Measurements from ENCODE around the gene TNFSF10. TPM values are rescaled to one million over a fixed set of nuclear protein-coding genes. Genes with fewer than 3 reads are reported as not detected.
"Not testable (repeated sequence)": the region's sequence is repeated elsewhere in the genome, so short reads cannot be mapped to it uniquely, and the experiment has no call there.

The TNFSF10 gene
- total RNA-seq, 1 experiment from 2014 or later: not detected

DNA sequence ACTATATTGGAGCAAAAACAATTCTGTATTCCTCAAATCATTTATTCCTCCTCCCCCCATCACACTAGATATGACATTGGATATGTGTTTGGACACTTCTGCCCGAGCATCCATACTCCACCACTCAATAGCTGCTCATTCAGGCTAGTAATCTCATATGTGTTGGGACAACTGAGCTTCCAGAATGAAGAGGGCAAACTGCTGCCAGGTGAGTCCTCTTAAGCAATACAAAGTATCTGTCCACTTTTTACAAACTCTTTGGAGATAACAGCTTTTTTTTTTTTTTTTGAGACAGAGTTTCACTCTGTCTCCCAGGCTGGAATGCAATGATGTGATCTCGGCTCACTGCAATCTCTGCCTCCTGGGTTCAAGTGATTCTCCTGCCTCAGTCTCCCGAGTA lies 5.4 kb upstream of the TNFSF10 start:
- Histone ChIP-seq H3K27ac (ENCODE audit: low read length) (no peak overlapping the region), H3K36me3 (ENCODE audit: insufficient read depth, low read length) (no peaks in the 10 kb centered on the region), H3K9ac (ENCODE audit: low read length) (no peak overlapping the region), H2AFZ (ENCODE audit: low read length) (no peak overlapping the region), H3K4me1 (ENCODE audit: low read length) (no peaks in the 10 kb centered on the region), H4K20me1 (ENCODE audit: insufficient read depth, low read depth, low read length) (no peaks in the 10 kb centered on the region), H3K27me3 (ENCODE audit: low read length) (no peaks in the 10 kb centered on the region), H3K4me2 (ENCODE audit: low read depth, low read length, poor library complexity, severe bottlenecking) (no peak overlapping the region), H3K9me2 (replicated peaks; ENCODE audit: insufficient read depth, low read length) (no peaks in the 10 kb centered on the region), H3K9me3 (ENCODE audit: low read length) (no peaks in the 10 kb centered on the region), H3K79me2 (ENCODE audit: low read length) (no peaks in the 10 kb centered on the region), H3K4me3 (ENCODE audit: low read length) (no peak overlapping the region)
- DNase-seq: no peak

DNA sequence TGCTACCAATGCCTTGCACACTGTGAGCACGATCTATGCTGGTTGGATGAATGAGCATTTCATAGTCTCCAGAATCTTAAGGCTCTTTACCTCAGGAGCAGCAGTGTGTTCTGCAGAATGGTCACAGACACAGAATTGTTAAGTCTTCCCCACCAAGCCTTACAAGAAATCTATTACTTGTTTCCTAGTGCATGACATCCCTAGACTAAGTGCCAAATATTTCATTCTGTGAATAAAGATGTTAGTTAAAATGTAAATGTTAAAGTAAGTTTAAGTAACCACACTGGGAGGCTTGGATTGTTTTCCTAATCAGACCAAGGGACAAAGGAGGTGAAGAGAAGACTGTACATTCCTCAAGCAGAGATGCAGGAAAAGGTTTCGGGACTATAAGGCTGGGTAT lies 4.1 kb upstream of the TNFSF10 start:
- DNase-seq: no peak
- H2AFZ ChIP-seq (ENCODE audit: low read length): no peak overlapping the region
- no peaks in the 10 kb centered on the region for H3K79me2 ChIP-seq (ENCODE audit: low read length)
- no peak overlapping the region for H3K4me3 ChIP-seq (ENCODE audit: low read length)
- H3K4me1 ChIP-seq (ENCODE audit: low read length): peaks cover 6% of the 10 kb centered on the region; the same call in 1 of the 2 replicates
- H3K36me3 ChIP-seq (ENCODE audit: insufficient read depth, low read length): no peaks in the 10 kb centered on the region
- no peaks in the 10 kb centered on the region for H4K20me1 ChIP-seq (ENCODE audit: insufficient read depth, low read depth, low read length)
- no peak overlapping the region for H3K4me2 ChIP-seq (ENCODE audit: low read depth, low read length, poor library complexity, severe bottlenecking)
- H3K9me3 ChIP-seq (ENCODE audit: low read length): no peaks in the 10 kb centered on the region
- H3K9ac ChIP-seq (ENCODE audit: low read length): no peak overlapping the region
- no peak overlapping the region for H3K27ac ChIP-seq (ENCODE audit: low read length)
- no peaks in the 10 kb centered on the region for H3K27me3 ChIP-seq (ENCODE audit: low read length)
- no peaks in the 10 kb centered on the region for H3K9me2 ChIP-seq (replicated peaks; ENCODE audit: insufficient read depth, low read length)

DNA sequence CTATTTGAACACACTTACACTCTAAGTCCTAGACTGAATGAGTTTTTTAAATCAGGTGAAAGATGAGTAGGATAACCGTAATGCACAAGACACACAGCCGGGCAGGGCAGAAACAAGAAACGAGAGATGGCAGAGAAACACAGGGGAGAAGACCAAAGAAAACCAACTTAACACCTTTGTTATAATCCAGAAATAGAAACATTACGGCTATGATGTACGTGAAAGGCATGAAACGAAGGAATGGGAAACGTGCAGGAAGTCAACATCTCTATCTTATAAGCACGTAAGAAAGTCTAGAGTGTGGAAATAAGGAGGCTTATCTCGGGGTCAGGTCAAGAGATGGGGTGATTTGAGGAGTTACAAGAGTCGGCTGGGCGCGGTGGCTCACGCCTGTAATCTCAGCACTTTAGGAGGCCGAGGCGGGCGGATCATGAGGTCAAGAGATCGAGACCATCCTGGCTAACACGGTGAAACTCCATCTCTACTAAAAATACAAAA lies 1.9 kb upstream of the TNFSF10 start:
- Histone ChIP-seq H2AFZ (ENCODE audit: low read length) (no peak overlapping the region), H3K27me3 (ENCODE audit: low read length) (no peaks in the 10 kb centered on the region), H3K4me2 (ENCODE audit: low read depth, low read length, poor library complexity, severe bottlenecking) (no peak overlapping the region), H3K27ac (ENCODE audit: low read length) (no peak overlapping the region), H4K20me1 (ENCODE audit: insufficient read depth, low read depth, low read length) (no peaks in the 10 kb centered on the region), H3K4me3 (ENCODE audit: low read length) (no peak overlapping the region), H3K79me2 (ENCODE audit: low read length) (no peaks in the 10 kb centered on the region), H3K9me2 (replicated peaks; ENCODE audit: insufficient read depth, low read length) (no peaks in the 10 kb centered on the region), H3K4me1 (ENCODE audit: low read length) (peaks cover 6% of the 10 kb centered on the region; the same call in 1 of the 2 replicates), H3K9ac (ENCODE audit: low read length) (no peak overlapping the region), H3K36me3 (ENCODE audit: insufficient read depth, low read length) (no peaks in the 10 kb centered on the region), H3K9me3 (ENCODE audit: low read length) (no peaks in the 10 kb centered on the region)
- DNase-seq: no peak

DNA sequence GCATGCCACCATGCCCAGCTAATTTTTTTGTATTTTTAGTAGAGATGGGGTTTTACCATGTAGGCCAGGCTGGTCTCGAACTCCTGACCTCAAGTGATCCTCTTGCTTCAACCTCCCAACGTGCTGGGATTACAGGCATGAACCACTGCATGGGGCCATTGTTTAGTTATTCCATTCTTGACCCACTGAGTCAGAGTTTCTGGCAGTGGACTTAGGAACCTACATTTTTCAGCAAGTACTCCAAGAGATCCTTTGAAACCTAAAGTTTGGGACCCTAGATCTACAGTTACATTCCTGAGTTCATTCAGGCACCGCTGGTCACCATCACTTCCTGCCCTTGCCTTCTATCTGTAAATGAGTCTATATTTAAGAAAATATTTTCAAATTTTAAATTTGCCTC lies 1.4 kb upstream of the TNFSF10 start:
- H3K9me2 ChIP-seq (replicated peaks; ENCODE audit: insufficient read depth, low read length): no peaks in the 10 kb centered on the region
- no peak for DNase-seq
- no peak overlapping the region for H3K4me3 ChIP-seq (ENCODE audit: low read length)
- no peaks in the 10 kb centered on the region for H3K79me2 ChIP-seq (ENCODE audit: low read length)
- peaks cover 6% of the 10 kb centered on the region; the same call in 1 of the 2 replicates for H3K4me1 ChIP-seq (ENCODE audit: low read length)
- no peaks in the 10 kb centered on the region for H3K9me3 ChIP-seq (ENCODE audit: low read length)
- H3K27ac ChIP-seq (ENCODE audit: low read length): no peak overlapping the region
- no peak overlapping the region for H2AFZ ChIP-seq (ENCODE audit: low read length)
- no peaks in the 10 kb centered on the region for H3K27me3 ChIP-seq (ENCODE audit: low read length)
- H4K20me1 ChIP-seq (ENCODE audit: insufficient read depth, low read depth, low read length): no peaks in the 10 kb centered on the region
- no peak overlapping the region for H3K9ac ChIP-seq (ENCODE audit: low read length)
- H3K36me3 ChIP-seq (ENCODE audit: insufficient read depth, low read length): no peaks in the 10 kb centered on the region
- no peak overlapping the region for H3K4me2 ChIP-seq (ENCODE audit: low read depth, low read length, poor library complexity, severe bottlenecking)

DNA sequence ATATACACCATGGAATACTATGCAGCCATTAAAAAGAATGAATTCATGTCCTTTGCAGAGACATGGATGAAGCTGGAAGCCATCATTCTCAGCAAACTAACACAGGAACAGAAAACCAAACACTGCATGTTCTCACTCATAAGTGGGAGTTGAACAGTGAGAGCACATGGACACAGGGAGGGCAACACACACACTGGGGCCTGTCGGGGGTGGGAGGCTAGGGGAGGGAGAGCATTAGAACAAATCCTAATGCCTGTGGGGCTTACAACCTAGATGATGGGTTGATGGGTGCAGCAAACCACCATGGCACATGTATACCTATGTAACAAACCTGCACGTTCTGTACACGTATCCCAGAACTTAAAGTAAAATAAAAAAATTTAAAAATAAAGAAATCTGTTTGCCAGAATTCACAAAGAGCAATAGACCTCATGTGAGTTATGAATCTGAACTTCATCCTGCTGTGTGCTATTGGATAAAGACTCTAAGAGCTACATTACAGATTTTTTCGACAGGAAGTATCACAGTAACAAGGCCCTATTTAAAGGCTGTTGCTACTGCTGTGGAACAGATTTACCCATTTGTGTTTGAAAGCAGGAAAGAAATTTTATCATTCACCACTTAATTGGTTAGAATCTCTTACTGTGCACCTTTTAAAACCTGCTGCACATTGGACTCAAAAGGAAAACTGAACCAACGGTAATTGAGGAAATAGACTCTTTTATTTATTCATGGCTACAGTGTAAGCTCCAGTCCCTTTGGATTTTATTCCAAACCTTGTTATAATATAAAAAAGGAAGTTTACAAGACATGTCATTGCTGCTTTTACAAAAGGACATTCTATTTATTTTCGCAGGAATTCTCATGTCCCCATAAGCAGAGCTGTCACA lies 1.1 kb downstream of the TNFSF10 start:
- not testable (repeated sequence) for H3K4me2 ChIP-seq (ENCODE audit: low read depth, low read length, poor library complexity, severe bottlenecking); H4K20me1 ChIP-seq (ENCODE audit: insufficient read depth, low read depth, low read length); H3K4me1 ChIP-seq (ENCODE audit: low read length); DNase-seq; H3K4me3 ChIP-seq (ENCODE audit: low read length); H3K36me3 ChIP-seq (ENCODE audit: insufficient read depth, low read length); H3K9ac ChIP-seq (ENCODE audit: low read length); H3K27ac ChIP-seq (ENCODE audit: low read length); H3K27me3 ChIP-seq (ENCODE audit: low read length); H2AFZ ChIP-seq (ENCODE audit: low read length); H3K79me2 ChIP-seq (ENCODE audit: low read length); H3K9me2 ChIP-seq (replicated peaks; ENCODE audit: insufficient read depth, low read length); H3K9me3 ChIP-seq (ENCODE audit: low read length)

DNA sequence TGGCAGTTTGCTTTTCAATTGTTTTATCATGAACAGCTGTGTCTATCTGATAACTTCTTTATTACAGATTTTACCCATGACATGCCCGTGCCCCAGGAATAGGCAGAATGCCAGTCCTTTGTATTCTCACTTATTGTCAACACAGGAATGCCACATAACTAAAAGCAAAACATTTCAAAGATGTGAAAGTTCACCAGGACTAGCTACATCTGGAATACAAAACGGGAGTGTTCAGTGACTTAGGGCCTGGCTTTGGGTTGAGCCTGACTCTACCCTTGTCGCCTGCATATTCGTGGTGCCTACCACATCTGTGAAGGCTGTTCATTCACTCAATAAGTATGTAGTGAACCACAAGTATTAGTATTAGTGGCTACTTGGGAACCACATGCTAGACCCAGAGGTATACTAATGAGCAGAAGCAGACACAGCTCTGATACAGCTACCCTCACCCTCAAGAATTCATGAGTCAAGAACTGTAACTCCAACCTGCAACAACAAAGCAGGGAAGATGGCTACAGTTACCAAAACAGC lies 2.9 kb downstream of the TNFSF10 start:
- Histone ChIP-seq H3K36me3 (ENCODE audit: insufficient read depth, low read length) (no peaks in the 10 kb centered on the region), H2AFZ (ENCODE audit: low read length) (no peak overlapping the region), H3K4me3 (ENCODE audit: low read length) (no peak overlapping the region), H3K27me3 (ENCODE audit: low read length) (no peaks in the 10 kb centered on the region), H4K20me1 (ENCODE audit: insufficient read depth, low read depth, low read length) (no peaks in the 10 kb centered on the region), H3K79me2 (ENCODE audit: low read length) (no peaks in the 10 kb centered on the region), H3K4me2 (ENCODE audit: low read depth, low read length, poor library complexity, severe bottlenecking) (no peak overlapping the region), H3K4me1 (ENCODE audit: low read length) (peaks cover 6% of the 10 kb centered on the region; the same call in 1 of the 2 replicates), H3K9me3 (ENCODE audit: low read length) (no peaks in the 10 kb centered on the region), H3K9ac (ENCODE audit: low read length) (no peak overlapping the region), H3K27ac (ENCODE audit: low read length) (no peak overlapping the region), H3K9me2 (replicated peaks; ENCODE audit: insufficient read depth, low read length) (no peaks in the 10 kb centered on the region)
- no peak for DNase-seq

DNA sequence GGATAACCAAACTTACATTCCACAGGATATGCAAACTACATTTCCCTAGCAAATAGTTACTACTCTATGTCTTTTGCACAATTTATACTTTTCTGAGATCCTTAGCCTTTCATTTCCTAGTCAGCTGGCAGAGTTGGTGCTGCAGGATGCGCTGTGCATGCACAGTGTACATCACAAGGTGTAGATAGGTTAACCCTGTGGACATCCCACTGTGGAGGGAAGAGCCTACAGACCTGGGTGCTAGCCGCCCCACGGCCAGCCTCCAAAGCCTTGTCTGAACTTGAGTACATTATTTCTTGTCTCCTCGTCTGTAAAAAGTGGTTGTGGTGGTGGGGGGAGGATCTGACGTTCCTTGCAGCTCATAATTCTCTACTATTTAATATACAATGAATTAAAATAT lies 3.5 kb downstream of the TNFSF10 start:
- H4K20me1 ChIP-seq (ENCODE audit: insufficient read depth, low read depth, low read length): no peaks in the 10 kb centered on the region
- no peak overlapping the region for H3K4me3 ChIP-seq (ENCODE audit: low read length)
- no peak overlapping the region for H3K4me2 ChIP-seq (ENCODE audit: low read depth, low read length, poor library complexity, severe bottlenecking)

DNA sequence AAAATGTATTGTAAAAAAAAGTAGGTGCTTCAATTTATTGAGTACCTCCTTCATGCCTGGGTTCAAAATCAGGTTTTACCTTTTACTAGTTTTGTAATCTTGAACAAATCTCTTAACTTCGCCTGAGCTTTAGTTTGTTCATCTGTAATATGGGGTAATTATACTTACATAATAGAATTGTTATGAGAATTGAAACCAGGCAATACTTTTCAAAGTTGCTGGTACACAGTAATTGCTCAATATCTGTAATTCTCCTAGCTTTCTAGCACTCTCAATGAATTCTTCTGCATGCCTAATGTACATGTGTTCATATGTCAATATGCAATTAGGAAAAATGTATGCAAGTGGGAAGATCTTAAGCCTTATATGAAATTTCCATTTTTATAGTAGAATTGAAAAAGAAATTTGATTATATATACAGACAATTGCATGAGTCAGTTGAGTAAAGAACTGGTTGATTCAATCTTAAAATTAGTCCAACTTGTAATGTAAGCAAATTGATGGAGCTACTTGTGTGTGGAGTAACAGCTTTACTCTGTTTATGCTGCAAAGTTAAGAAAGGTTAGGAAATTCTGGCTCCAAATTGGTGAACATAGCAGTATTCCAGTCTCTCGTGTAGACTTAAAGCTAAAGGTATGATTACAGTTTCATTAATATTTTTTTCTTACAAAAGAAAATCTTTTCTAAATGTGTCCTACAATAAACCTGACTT lies 4.1 kb downstream of the TNFSF10 start:
- peaks cover 6% of the 10 kb centered on the region; the same call in 1 of the 2 replicates for H3K4me1 ChIP-seq (ENCODE audit: low read length)

More for the DNA sequence above, 3.5 kb downstream of the TNFSF10 start:
- no peak for DNase-seq
- Histone ChIP-seq H3K27me3 (ENCODE audit: low read length) (no peaks in the 10 kb centered on the region), H3K79me2 (ENCODE audit: low read length) (no peaks in the 10 kb centered on the region), H3K9ac (ENCODE audit: low read length) (no peak overlapping the region), H2AFZ (ENCODE audit: low read length) (no peak overlapping the region), H3K9me3 (ENCODE audit: low read length) (no peaks in the 10 kb centered on the region), H3K27ac (ENCODE audit: low read length) (no peak overlapping the region), H3K36me3 (ENCODE audit: insufficient read depth, low read length) (no peaks in the 10 kb centered on the region), H3K4me1 (ENCODE audit: low read length) (peaks cover 6% of the 10 kb centered on the region; the same call in 1 of the 2 replicates), H3K9me2 (replicated peaks; ENCODE audit: insufficient read depth, low read length) (no peaks in the 10 kb centered on the region)

More for the DNA sequence above, 4.1 kb downstream of the TNFSF10 start:
- no peaks in the 10 kb centered on the region for H3K9me2 ChIP-seq (replicated peaks; ENCODE audit: insufficient read depth, low read length)
- DNase-seq: no peak
- no peaks in the 10 kb centered on the region for H3K36me3 ChIP-seq (ENCODE audit: insufficient read depth, low read length)
- H3K9me3 ChIP-seq (ENCODE audit: low read length): no peaks in the 10 kb centered on the region
- H3K79me2 ChIP-seq (ENCODE audit: low read length): no peaks in the 10 kb centered on the region
- no peaks in the 10 kb centered on the region for H4K20me1 ChIP-seq (ENCODE audit: insufficient read depth, low read depth, low read length)
- no peak overlapping the region for H3K4me3 ChIP-seq (ENCODE audit: low read length)
- H3K27ac ChIP-seq (ENCODE audit: low read length): no peak overlapping the region
- H2AFZ ChIP-seq (ENCODE audit: low read length): no peak overlapping the region
- H3K9ac ChIP-seq (ENCODE audit: low read length): no peak overlapping the region
- no peaks in the 10 kb centered on the region for H3K27me3 ChIP-seq (ENCODE audit: low read length)
- H3K4me2 ChIP-seq (ENCODE audit: low read depth, low read length, poor library complexity, severe bottlenecking): no peak overlapping the region

All from Karpas-422 (cell line).